ENCODE results near the gene SLC9A5.

The SLC9A5 gene

GRCh38 chr16:67228034-67228785 is 20.6 kb upstream of the SLC9A5 start:
- CTCF ChIA-PET, result interaction anchor here (0.9 to 3.7 kb wide), 4 partner anchors 7 to 50 kb away, joined by 3 to 34 read pairs (median 4); partner anchors contain the start of gene FHOD1
- peaks cover 17% of the 10 kb centered on the region for H3K36me3 Mint-ChIP-seq
- H3K9me3 Mint-ChIP-seq, result no peaks in the 10 kb centered on the region
- no peak for DNase-seq
- H3K27ac Mint-ChIP-seq, result peak overlapping the region; percentile 92
- peak overlapping the region; percentile 97 for H3K4me3 Mint-ChIP-seq
- no peaks in the 10 kb centered on the region for H3K27me3 Mint-ChIP-seq
- H3K4me1 Mint-ChIP-seq, result peaks cover 50% of the 10 kb centered on the region

GRCh38 chr16:67228905-67229304 is 19.9 kb upstream of the SLC9A5 start:
- Mint-ChIP-seq H3K36me3 (peaks cover 22% of the 10 kb centered on the region), H3K4me1 (peaks cover 44% of the 10 kb centered on the region), H3K27me3 (no peaks in the 10 kb centered on the region), H3K27ac (peak overlapping the region; percentile 45), H3K9me3 (no peaks in the 10 kb centered on the region), H3K4me3 (peak overlapping the region; percentile 52)
- DNase-seq, result no peak
- CTCF ChIA-PET, result interaction anchor here (3.7 kb wide), 1 partner anchor 17 kb away, joined by 34 read pairs; the partner anchor contains the start of gene FHOD1

GRCh38 chr16:67229906-67230808 is 18.6 kb upstream of the SLC9A5 start:
- Mint-ChIP-seq H3K4me1 (peaks cover 32% of the 10 kb centered on the region), H3K4me3 (peak overlapping the region; percentile 23)
- CTCF ChIA-PET, result no interaction called here

GRCh38 chr16:67230809-67231660 is 17.7 kb upstream of the SLC9A5 start:
- DNase-seq, result no peak
- peaks cover 25% of the 10 kb centered on the region for H3K36me3 Mint-ChIP-seq
- CTCF ChIA-PET, result no interaction called here
- H3K4me1 Mint-ChIP-seq, result peaks cover 24% of the 10 kb centered on the region
- no peak overlapping the region for H3K4me3 Mint-ChIP-seq
- H3K9me3 Mint-ChIP-seq, result no peaks in the 10 kb centered on the region
- no peak overlapping the region for H3K27ac Mint-ChIP-seq
- no peaks in the 10 kb centered on the region for H3K27me3 Mint-ChIP-seq

More at GRCh38 chr16:67229906-67230808, 18.6 kb upstream of the SLC9A5 start:
- Mint-ChIP-seq H3K9me3 (no peaks in the 10 kb centered on the region), H3K27ac (no peak overlapping the region), H3K27me3 (no peaks in the 10 kb centered on the region), H3K36me3 (peaks cover 24% of the 10 kb centered on the region)
- no peak for DNase-seq

- CTCF ChIA-PET, result no interaction called here
- Mint-ChIP-seq H3K27ac (no peak overlapping the region), H3K36me3 (peaks cover 35% of the 10 kb centered on the region), H3K4me3 (no peak overlapping the region), H3K4me1 (peaks cover 5% of the 10 kb centered on the region), H3K9me3 (no peaks in the 10 kb centered on the region), H3K27me3 (no peaks in the 10 kb centered on the region)
- no peak for DNase-seq
Observed at GRCh38 chr16:67233596-67233995, 15.2 kb upstream of the SLC9A5 start.

GRCh38 chr16:67234180-67234597 is 14.6 kb upstream of the SLC9A5 start:
- Mint-ChIP-seq H3K4me3 (no peak overlapping the region), H3K4me1 (peaks cover 5% of the 10 kb centered on the region), H3K27me3 (no peaks in the 10 kb centered on the region), H3K9me3 (no peaks in the 10 kb centered on the region), H3K27ac (peak overlapping the region; percentile 55), H3K36me3 (peaks cover 29% of the 10 kb centered on the region)
- CTCF ChIA-PET, result no interaction called here
- no peak for DNase-seq

GRCh38 chr16:67235816-67236562 is 12.8 kb upstream of the SLC9A5 start:
- peak overlapping the region; percentile 89 for H3K27ac Mint-ChIP-seq
- H3K4me1 Mint-ChIP-seq, result peaks cover 8% of the 10 kb centered on the region
- CTCF ChIA-PET, result interaction anchor here (1.1 kb wide), 1 partner anchor 8 kb away, joined by 3 read pairs; no protein-coding TSS in a partner anchor
- peak overlapping the region; percentile 47 for H3K4me3 Mint-ChIP-seq
- peak; percentile 37 for DNase-seq
- peaks cover 28% of the 10 kb centered on the region for H3K36me3 Mint-ChIP-seq
- no peaks in the 10 kb centered on the region for H3K27me3 Mint-ChIP-seq
- no peaks in the 10 kb centered on the region for H3K9me3 Mint-ChIP-seq

GRCh38 chr16:67236563-67237395 is 12.0 kb upstream of the SLC9A5 start:
- DNase-seq, result peak; percentile 80
- H3K27me3 Mint-ChIP-seq, result no peaks in the 10 kb centered on the region
- H3K4me3 Mint-ChIP-seq, result peak overlapping the region; percentile 47
- CTCF ChIA-PET, result no interaction called here
- H3K9me3 Mint-ChIP-seq, result no peaks in the 10 kb centered on the region
- H3K36me3 Mint-ChIP-seq, result peaks cover 29% of the 10 kb centered on the region
- H3K27ac Mint-ChIP-seq, result peak overlapping the region; percentile 89
- peaks cover 14% of the 10 kb centered on the region for H3K4me1 Mint-ChIP-seq

- peaks cover 17% of the 10 kb centered on the region for H3K4me1 Mint-ChIP-seq
Observed at GRCh38 chr16:67237396-67238277, 11.1 kb upstream of the SLC9A5 start.

GRCh38 chr16:67238278-67238575 is 10.6 kb upstream of the SLC9A5 start:
- H3K4me3 Mint-ChIP-seq, result no peak overlapping the region
- H3K36me3 Mint-ChIP-seq, result peaks cover 30% of the 10 kb centered on the region
- H3K4me1 Mint-ChIP-seq, result peaks cover 18% of the 10 kb centered on the region
- no peak for DNase-seq
- H3K27me3 Mint-ChIP-seq, result no peaks in the 10 kb centered on the region
- CTCF ChIA-PET, result interaction anchor here (2.2 kb wide), 1 partner anchor 11 kb away, joined by 6 read pairs; the partner anchor contains the start of gene TMEM208
- no peak overlapping the region for H3K27ac Mint-ChIP-seq
- H3K9me3 Mint-ChIP-seq, result no peaks in the 10 kb centered on the region

More at GRCh38 chr16:67237396-67238277, 11.1 kb upstream of the SLC9A5 start:
- H3K27ac Mint-ChIP-seq, result peak overlapping the region; percentile 19
- H3K9me3 Mint-ChIP-seq, result no peaks in the 10 kb centered on the region
- no peak overlapping the region for H3K4me3 Mint-ChIP-seq
- CTCF ChIA-PET, result interaction anchor here (2.2 kb wide), 1 partner anchor 10 kb away, joined by 6 read pairs; the partner anchor contains the start of gene TMEM208
- H3K36me3 Mint-ChIP-seq, result peaks cover 32% of the 10 kb centered on the region
- no peak for DNase-seq
- no peaks in the 10 kb centered on the region for H3K27me3 Mint-ChIP-seq

- H3K27ac Mint-ChIP-seq, result peak overlapping the region; percentile 7
- CTCF ChIA-PET, result interaction anchor here (2.2 kb wide), 1 partner anchor 12 kb away, joined by 6 read pairs; the partner anchor contains the start of gene TMEM208
- H3K36me3 Mint-ChIP-seq, result peaks cover 25% of the 10 kb centered on the region
- H3K4me1 Mint-ChIP-seq, result peaks cover 25% of the 10 kb centered on the region
- peak; percentile 3 for DNase-seq
- no peak overlapping the region for H3K4me3 Mint-ChIP-seq
- H3K9me3 Mint-ChIP-seq, result no peaks in the 10 kb centered on the region
- H3K27me3 Mint-ChIP-seq, result no peaks in the 10 kb centered on the region
Observed at GRCh38 chr16:67238806-67239470, 9.8 kb upstream of the SLC9A5 start.

All from activated naive CD4-positive, alpha-beta T cell treated with anti-CD3 and anti-CD28 coated beads, Interleukin-2, amount 10 ng/mL, durations not matched to agents 7 days and 5 days (primary cell).